CD4-positive, alpha-beta T cell treated with Interleukin-4 for 4 hours (primary cell): ENCODE measurements around the gene FAM98B.

Experiments
- DNase-seq: peaks from one replicate; pipeline ENCODE4 v3.0.0-alpha.2; 2020

Gene FAM98B

DNA sequence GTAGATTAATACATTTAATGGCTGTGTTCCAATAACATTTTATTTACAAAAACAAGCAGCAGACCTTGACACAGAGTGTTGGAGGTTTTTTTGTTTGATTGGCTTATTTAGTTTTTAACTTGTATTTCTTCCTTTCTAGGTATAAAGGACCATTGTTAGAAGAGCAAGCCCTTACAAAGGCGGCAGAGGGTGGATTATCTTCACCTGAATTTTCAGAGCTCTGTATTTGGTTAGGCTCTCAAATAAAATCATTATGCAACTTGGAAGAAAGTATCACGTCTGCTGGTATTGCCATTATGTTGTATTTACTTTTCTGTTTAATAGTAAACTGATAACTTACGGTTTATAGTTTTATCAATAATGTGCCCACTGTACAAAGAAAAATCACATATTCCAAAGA is 10.0 kb downstream of the FAM98B start:
- no peak for DNase-seq

DNA sequence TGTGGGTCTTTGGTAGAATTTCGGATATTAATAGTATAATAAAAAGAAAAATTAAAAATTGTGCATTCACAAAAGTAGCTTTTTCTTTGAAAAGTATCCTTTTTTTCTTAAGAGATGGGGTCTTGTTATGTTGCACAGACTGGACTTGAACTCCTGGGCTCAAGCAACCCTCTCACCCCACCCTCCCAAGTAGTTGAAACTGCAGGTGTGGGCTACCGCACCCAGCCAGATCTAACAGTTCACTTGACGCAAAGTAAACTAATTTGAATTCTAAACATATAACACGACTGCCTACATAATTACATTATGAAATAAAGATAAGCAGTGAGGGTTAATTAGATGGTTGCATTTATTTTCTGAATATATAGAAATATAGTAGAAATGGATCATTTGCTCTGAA is 10.7 kb downstream of the FAM98B start:
- DNase-seq: no peak

DNA sequence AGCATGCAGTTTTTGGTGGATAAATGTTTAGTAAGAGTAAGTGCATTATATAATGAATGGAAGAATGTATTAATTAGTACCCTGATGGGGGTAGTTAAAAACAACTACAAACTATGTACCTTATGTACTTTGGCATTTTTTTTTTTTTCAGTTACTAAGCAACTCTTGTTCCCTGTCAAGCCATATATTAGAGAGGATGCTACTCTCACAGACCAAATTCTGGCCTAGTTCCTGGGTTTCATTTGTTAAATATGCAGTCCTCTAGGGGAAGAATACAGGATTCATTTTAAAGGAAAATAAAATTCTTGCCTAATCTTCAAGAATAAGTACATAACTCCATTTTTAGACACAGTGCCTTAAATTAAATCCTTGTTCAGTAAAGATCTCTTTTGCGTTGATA is 16.9 kb downstream of the FAM98B start:
- no peak for DNase-seq

DNA sequence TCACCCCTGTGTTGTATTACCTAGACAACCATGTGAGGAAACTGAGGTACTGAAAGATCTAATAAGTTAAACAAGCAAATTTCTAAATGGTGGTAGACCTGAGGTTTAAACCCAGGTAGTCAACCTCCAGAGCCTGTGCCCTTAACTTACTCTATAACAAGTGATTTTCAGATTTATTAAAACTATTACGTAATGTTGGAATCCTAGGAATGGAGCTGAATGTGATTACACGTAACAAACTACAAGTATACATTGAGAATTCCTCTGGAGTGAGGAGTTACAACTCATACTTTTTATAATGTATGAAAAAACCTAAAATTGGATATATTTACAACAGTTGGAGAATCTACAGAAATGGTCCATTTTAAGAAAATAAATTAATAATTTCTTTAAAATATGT is 18.0 kb downstream of the FAM98B start:
- DNase-seq: no peak

DNA sequence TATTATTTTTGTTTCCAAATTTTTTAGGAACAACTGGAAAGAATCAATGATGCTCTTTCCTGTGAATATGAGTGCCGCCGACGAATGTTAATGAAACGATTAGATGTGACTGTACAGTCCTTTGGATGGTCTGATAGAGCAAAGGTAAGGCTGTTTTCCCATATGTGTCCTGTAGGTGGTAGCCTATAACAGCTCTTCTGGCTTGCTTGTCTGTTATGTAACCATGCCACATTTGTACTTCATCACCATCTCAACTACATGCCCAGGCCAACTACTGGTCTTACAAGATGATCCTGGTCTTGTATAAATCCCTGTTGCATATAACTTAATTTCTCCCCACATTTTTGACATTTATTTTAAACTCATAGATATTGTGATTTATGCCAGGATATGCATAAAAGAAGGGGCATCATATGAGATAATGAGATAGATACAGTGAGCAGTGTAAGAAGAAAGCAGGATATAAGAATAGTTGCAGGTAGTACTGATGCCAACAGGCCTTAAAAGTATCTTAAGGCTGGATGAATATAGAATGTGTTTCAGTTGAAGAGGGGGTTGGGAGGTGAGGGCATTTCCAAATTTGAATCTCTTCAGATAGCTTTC is 20.3 kb downstream of the FAM98B start:
- peak; percentile 81 for DNase-seq

DNA sequence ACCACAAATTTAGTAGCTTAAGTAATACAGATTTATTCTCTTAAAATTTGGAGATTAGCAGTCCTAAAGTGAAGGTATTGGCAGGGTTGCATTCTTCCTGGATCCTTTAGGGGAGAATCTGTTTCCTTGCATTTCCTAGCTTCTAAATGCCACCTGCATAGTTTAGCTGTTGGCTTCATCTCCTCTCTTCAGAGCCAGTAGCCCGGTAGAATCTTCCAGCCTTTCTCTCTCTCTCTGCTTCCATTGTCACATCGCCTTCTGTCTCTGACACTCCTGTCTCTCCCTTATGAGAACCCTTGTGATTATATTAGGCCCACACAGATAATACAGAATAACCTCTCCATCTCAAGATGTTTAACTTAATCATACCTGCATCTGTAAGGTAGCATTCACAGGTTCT is 21.4 kb downstream of the FAM98B start:
- no peak for DNase-seq

DNA sequence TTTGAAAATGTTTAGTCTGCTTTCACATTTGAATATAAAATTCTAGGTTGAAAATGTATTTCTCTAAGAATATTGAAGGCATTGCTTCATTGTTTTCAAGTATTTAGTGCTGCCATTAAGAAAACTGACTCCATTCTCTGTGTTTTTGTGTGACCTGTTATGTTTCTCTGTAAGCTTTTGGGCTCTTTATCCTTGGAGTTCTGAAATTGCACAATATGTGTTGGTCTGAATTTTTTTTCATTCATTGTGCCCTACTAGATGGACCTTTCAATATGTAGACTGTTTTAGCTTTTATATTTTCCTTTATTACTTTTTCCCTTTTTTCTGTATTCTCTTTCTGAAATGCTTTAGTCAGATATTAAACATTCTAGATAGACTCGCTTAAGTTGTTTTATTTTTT is 22.2 kb downstream of the FAM98B start:
- no peak for DNase-seq

DNA sequence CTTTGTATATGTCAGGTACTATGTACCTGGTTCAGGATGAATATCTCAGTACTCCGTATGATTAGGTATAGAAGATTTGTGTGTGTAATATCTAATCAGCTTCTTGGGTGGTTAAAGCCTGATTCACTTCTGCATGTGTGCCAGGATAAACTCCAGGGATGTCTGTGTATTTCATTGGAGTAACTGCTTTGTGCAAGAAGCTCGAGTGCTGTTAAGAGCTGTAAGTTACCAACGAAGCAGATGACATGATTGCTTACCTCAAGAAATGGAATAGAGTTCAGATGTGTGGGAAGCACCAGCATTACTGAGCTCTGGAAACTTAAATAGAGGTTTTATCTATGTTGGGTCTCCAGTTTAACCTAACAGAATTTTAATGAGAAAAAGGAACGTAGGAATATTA is 23.7 kb downstream of the FAM98B start:
- DNase-seq: no peak

DNA sequence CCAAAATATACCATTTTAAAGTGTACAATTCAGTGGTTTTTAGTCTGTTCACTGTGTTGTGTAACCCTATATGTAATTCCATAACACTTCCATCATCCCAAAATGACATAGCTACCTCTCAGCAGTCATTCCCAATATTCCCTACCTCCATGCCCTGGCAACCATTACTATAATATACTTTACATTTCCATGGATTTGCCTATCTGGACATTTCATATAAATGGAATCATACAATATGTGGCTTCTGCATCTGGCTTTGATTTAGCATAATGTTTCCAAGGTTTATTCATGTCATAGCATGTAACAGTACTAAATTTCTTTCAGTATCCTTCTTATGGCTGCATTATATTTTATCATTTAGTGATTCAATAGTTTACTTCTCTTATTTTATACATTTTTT is 25.3 kb downstream of the FAM98B start:
- DNase-seq: no peak

DNA sequence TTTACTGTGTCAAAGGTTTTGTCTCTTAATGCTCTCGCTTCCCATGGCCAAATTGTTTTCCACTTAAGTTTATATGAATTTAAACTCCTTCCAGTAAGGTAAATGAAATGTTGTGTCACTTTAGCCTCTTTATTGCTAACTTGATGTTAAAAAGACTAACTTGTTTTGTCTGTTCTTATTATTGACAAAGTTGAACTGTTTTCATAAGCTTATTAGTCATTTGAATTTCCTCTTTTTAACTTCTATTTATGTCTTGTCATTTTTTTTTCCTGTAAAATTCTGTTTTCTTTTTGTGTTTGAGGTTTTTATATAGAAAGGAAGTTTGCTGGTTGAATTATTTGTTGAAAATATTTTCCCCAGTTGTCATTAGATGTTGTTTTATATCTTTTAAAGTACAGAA is 25.8 kb downstream of the FAM98B start:
- DNase-seq: no peak

DNA sequence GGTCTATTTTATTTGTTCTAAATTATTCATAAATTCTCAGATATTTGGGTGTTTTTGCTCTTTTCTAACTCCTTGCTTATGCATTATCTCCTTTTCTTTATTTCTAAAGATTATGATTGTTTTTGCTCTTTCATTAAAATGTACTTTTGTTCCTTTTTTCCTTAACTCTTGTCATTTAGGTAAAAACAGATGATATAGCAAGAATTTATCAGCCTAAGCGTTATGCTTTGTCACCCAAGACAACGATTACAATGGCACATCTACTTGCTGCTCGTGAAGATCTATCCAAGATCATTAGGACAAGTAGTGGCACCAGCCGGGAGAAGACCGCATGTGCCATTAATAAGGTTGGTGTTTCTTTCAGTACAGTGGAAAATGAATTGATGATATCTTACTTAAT is 27.2 kb downstream of the FAM98B start:
- no peak for DNase-seq

DNA sequence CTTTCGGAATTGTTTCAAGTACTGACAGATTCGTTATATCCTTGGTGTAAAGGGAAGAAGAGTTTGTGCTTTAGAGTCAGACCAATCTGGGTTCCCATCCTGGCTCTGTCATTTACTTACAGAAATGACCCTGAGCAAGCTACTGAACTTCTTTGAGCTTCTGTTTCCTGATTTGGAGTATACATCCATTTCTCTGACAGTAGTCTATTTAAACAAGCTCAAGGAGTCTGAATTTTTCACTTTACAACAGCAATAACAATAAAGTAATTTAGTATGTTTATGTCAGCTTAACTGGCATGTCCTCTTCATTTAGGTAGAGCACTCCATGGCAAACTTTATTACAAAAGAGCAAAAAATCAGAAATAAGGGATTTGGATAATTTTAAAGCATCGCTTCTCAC is 27.8 kb downstream of the FAM98B start:
- DNase-seq: no peak

DNA sequence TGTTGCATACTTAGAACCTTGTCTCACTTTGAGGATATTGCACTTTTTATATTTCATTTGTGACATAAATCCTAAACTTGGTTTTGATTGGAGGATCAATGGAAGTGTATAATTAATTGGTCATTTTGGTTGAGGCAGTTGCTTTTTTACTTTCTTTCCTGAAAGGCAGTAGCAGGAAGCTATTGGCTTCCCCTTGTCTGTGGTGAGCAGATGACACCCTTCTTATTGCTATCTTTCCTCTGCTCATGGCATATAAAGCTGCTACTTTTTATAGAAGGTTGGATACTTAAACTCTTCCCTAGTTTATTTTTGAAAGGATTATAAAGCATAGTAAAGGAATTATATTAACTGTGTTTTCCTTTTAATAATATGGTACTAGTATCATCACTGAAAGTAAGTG is 28.6 kb downstream of the FAM98B start:
- DNase-seq: peak; percentile 29

DNA sequence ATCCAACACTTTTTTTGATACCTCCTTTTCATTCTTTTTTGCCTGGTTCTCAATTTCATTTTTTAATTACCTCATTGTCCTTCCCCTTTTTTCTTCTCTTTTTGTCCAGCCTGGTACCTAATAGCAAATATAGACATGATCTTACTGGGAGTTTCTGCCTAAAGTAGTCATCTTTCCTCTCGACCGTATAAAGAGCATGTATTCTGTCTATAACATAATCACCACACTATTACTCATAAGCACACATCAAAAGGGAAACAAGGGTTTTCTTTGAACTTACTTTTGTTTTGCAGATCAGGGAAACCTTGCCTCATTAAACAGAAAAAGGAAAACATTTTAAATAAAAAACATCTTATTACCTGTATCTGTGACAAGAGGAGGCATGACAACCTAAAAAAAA is 33.0 kb downstream of the FAM98B start:
- DNase-seq: peak; percentile 85

DNA sequence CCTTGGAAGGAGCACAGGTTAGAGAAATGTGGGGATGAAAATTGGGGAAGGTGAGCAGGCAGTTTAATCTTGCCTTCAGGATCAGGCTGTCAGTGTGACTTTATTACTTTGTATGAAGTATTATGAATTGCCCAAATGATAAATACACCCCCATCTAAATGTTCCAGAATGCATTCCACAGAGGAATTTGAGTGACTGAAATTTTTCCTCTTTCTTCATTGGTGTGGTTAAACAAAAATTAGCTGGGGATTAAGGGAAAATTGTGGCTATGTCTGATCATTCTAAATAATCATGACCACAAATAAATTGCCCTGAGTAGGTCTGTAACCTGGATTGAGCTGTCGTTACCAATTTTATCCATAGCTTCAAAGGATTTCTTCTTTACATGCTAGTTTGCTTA is 33.5 kb downstream of the FAM98B start:
- no peak for DNase-seq

DNA sequence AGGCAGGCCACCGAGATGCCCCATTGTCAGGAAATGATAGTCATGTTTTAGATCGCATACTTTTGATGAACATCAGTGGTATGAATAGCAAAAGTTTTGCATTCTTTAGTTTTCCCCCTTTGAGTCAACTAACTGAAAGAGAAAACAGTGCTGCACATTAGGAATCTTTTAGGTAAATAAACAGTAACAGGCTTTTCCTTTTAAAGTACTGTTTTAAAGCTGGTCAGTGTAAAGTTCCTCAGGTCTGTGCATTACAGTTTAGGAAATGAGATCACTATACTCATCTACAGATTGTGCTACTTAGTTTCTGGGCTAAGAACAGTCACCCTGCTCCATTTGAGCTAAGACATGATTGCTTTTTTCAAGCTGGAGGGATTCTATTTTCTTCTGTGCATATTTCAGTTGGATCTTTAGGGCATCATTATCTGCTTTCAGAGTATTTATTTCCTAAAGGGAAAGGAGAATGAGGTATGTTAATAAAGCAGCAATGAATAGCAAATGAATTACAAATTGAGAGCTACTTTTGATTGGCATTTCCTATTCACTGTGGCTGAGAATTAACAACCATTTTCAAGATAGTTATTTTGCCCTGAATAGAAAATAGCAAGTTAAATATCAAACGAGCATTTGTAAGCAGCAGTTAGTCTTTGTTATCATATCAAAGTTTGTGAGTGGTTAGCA is 36.5 kb downstream of the FAM98B start:
- no peak for DNase-seq

DNA sequence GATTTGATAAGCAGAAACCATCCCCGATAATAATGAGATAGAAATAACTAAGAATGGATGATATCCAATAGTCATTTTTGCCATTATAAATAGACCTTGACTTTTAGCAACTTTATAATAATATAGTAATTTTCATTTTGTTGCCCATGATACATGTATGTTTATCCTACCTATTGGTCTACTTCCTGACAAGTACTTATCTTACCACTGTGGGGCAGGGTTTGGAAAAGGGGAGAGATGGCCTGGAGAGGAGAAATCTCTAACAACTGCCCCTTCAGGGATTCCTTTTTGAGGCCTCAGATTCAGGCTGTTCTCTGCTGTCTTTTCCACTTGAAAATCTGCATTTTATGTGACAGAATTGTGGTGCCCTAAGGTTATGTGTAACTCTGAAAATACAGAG is 42.2 kb downstream of the FAM98B start:
- no peak for DNase-seq

DNA sequence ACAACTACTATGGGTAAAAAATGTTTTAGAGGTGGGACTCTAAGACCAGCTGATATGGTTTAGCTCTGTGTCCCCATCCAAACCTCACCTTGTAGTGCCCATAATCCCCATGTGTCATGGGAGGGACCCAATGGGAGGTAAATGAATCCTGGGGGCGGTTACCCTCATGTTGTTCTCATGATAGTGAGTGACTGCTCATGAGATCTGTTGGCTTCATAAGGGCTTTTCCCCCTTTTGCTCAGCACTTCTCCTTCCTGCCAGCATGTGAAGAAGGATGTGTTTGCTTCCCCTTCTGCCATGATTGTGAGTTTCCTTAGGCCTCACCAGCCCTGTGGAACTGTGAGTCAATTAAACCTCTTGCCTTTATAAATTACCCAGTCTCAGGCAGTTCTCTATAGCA is 45.7 kb downstream of the FAM98B start:
- no peak for DNase-seq

DNA sequence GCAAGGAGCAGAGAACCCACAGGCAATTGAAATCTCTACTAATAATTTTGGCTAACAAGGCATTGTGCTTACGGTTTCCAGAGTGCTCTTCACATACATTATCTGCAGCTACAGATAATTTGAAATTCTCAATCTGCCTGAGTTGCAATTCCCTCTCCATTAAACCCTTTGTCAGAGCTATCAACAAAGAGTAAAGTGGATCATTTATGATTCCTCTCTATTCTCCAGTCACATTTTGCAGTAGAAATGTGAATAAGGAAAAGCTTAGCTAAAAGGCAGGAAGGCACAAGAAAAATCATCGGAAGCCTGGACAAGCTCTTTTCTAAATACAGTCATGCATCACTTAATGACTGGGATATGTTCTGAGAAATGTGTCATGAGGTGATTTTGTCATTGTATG is 49.6 kb downstream of the FAM98B start:
- no peak for DNase-seq

DNA sequence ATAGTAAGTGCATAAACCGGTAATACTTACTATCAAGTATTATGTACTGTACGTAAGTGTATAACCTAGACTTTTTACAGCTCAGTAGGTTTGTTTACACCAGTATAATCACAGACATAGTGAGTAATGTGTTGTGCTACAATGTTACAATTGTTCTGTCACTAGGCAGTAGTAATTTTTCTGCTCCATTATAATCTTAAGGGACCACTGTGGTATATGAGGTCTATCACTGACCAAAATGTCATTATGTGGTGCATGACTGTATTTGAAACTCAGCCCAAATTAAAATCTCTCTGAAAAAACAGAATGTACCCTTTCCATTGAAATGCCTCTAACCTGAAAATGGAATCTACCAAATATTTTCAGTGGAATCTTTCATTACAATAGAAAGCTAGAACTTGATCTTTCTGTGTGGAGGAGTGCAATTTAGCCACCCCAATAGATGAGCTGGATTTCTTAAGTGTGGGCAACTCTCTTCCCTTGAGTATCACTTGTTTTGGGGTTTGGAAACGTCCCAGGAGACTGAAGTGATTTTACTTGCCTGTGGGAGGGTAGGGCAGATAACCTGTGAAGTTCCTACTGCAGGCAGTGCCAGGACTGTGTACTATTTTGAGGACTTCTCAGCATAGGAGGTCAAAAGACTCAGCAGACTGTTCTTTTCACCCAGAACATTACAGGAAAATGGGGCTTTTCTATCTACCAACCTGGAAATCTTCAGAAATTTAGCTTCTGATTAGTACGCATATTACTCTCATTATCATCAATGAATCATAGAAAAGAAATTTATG is 50.9 kb downstream of the FAM98B start:
- DNase-seq: no peak

DNA sequence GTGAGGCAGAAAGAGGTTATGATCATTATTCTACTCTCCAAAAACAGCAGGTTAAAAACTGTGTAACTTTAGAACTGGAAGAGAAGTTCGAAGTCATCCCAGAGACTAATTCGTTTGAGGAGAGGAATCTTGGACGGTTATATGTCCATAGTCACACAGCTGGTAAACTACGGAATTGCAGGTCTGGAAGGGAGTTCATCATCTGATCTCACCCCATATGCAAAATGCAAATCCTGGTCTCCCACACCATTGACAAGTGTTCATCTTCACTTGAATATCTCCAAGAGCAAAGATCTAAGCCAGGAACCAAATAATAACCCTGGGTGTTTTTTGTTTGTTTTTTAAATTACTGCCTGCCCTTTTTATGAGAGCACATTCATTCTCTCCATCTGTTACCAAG is 53.1 kb downstream of the FAM98B start:
- DNase-seq: no peak

DNA sequence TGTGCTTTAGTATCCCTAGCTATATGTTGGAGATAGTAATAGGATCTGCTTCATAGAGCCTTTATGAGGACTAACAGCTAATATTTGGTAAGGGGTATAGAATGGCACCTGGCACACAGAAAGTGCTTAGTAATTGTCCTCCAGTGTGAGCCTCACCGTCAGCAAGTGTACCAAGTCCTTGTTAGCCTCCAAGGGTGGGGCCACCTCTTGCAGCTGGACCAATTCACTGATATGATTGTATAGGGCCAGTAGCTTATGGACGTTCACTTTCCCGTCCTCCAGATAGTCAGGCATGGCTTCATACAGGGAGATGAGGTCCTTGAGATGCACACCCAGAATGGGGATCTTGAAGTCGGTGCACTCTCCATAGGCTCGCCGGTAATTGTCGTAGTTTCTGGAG is 53.6 kb downstream of the FAM98B start:
- DNase-seq: no peak

DNA sequence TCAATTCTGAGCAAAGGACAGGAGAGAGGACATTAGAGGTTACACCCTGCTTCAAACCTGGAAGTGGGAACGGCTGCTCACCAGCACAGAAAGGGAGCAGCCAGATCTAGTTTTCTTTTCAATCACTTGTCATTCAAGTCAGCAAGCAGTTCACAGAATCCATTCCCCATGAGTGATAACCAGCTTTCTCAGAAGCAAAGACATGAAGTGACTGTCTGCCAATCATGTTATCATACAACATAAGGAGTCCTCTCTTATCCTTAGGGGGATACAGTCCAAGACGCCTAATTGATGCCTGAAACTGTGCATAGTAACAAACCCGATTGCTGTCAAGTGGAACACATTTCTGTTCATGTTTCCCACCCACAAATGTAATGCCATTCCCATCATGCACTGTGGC is 54.7 kb downstream of the FAM98B start:
- no peak for DNase-seq

DNA sequence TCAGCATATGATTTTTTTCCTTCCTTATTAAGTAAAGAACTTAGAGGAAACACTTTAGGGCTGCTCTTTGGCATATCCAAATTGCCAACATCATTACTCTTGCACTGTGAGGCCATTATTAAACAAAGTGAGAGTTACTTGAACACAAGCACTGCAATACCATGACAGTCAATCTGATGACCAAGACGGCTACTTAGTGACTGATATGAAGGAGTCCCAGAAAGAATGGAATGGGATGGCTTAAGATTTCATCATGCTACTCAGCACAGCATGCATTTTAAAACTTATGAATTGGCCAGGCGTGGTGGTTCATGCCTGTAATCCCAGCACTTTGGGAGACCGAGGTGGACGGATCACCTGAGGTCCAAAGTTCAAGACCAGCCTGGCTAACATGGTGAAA is 55.2 kb downstream of the FAM98B start:
- DNase-seq: no peak

DNA sequence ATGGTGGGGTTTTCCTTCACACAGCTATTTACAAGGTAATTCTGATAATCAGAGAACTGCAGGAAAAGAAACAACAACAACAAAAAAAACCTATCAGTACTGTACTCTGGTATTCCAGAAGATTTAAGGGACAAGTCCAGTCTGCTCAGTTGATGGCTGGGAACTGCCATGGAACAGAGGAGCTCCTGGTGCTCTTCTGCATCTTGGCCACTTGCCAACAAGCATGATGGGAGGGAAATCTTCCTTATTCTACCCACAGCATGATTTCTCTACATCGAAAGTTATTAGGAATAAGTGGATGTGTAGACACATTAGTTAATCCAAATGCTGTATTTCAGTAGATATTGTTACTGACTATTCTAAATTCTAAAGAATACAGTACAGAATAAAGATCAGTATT is 59.0 kb downstream of the FAM98B start:
- no peak for DNase-seq
